ENCODE results near the gene ZNF346.

DNA sequence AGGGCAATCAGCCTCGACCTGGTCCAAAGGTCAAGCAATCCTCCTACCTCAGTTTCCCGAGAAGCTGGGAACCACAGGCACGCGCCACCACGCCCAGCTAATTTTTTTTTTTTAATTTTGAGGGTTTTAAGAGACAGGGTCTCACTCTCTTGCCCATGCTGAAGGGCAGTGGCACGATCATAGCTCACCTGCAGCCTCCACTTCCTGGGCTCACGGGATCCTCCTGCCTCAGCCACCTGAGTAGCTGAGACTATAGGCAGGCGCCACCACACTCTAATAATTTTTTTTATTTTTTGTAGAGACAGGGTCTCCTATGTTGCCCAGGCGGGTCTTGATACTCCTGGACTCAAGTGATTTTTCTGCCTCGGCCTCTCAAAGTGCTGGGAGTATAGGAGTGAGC lies 17.5 kb upstream of the ZNF346 start:
- no peak for TF ChIP-seq POLR2A (IDR thresholded peaks at IDR 0.05)
- TF ChIP-seq, protein P1, sequence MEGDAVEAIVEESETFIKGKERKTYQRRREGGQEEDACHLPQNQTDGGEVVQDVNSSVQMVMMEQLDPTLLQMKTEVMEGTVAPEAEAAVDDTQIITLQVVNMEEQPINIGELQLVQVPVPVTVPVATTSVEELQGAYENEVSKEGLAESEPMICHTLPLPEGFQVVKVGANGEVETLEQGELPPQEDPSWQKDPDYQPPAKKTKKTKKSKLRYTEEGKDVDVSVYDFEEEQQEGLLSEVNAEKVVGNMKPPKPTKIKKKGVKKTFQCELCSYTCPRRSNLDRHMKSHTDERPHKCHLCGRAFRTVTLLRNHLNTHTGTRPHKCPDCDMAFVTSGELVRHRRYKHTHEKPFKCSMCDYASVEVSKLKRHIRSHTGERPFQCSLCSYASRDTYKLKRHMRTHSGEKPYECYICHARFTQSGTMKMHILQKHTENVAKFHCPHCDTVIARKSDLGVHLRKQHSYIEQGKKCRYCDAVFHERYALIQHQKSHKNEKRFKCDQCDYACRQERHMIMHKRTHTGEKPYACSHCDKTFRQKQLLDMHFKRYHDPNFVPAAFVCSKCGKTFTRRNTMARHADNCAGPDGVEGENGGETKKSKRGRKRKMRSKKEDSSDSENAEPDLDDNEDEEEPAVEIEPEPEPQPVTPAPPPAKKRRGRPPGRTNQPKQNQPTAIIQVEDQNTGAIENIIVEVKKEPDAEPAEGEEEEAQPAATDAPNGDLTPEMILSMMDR (IDR thresholded peaks at IDR 0.05), result no peak
